Suprapubic skin (tissue), 4 donors: ENCODE measurements around the gene NEDD9. TPM values are rescaled to one million over a fixed set of nuclear protein-coding genes. Genes with fewer than 3 reads are reported as not detected.

Experiments
- DNase-seq, 2 donors: peaks; one replicate each; pipeline ENCODE4 v3.0.0-alpha.2; 2019; ENCODE audit warnings: low spot score in 2 of 2
- H3K27ac ChIP-seq: fragments of 200-600 bp; sonication (generic); one replicate; pipeline ENCODE4 v1.5.1; 2019
- H3K27me3 ChIP-seq: fragments of 200-600 bp; sonication (generic); one replicate; pipeline ENCODE4 v1.5.1; 2019
- H3K36me3 ChIP-seq: fragments of 200-600 bp; sonication (generic); one replicate; pipeline ENCODE4 v1.5.1; 2019
- H3K4me1 ChIP-seq: fragments of 200-600 bp; sonication (generic); one replicate; pipeline ENCODE4 v1.5.1; 2019
- H3K4me3 ChIP-seq: fragments of 200-600 bp; sonication (generic); one replicate; pipeline ENCODE4 v1.5.1; 2019; ENCODE audit warnings: mild to moderate bottlenecking
- H3K9me3 ChIP-seq: fragments of 200-600 bp; sonication (generic); one replicate; pipeline ENCODE4 v1.5.1; 2019
- EP300 ChIP-seq: sonication (generic); formaldehyde crosslinking; IDR thresholded peaks from one replicate; pipeline ENCODE4 v1.6.1; 2017; ENCODE audit warnings: antibody characterized with exemption
- POLR2A ChIP-seq, 2 donors: fragments of 450-650 bp; IDR thresholded peaks; one replicate each; pipeline ENCODE4 v1.6.1; 2017; ENCODE audit warnings: antibody characterized with exemption in 2 of 2, mild to moderate bottlenecking in 2 of 2, moderate library complexity in 2 of 2
- POLR2AphosphoS5 ChIP-seq, 3 donors: sonication (generic); formaldehyde crosslinking; IDR thresholded peaks; one replicate each; pipeline ENCODE4 v1.6.1; 2017; ENCODE audit warnings: antibody characterized with exemption in 3 of 3
- WGBS: methylation state at CpG from one replicate; pipeline ENCODE4 v1.1.5; 2018; 5-methylcytosine and 5-hydroxymethylcytosine counted together
- total RNA-seq, 4 donors: library from RNA; depleted of rRNA; stranded (reverse); fragments of >200 nt; gene quantifications; one replicate each; pipeline ENCODE4 v1.1.0, GENCODE V29; 2016
- TF ChIP-seq, protein P1 (sequence below), 2 donors: fragments of 200-600 bp in 1 of 2; fragments of 450-650 bp in 1 of 2; sonication (generic) in 1 of 2; IDR thresholded peaks; one replicate each; pipeline ENCODE4 v1.5.1; 2016 to 2019; ENCODE audit warnings: antibody characterized with exemption in 2 of 2, mild to moderate bottlenecking in 1 of 2, moderate library complexity in 1 of 2

The NEDD9 gene
- total RNA-seq, 4 donors from 2014 or later, result 18.3 to 29.8 (median 22.4) TPM

DNA sequence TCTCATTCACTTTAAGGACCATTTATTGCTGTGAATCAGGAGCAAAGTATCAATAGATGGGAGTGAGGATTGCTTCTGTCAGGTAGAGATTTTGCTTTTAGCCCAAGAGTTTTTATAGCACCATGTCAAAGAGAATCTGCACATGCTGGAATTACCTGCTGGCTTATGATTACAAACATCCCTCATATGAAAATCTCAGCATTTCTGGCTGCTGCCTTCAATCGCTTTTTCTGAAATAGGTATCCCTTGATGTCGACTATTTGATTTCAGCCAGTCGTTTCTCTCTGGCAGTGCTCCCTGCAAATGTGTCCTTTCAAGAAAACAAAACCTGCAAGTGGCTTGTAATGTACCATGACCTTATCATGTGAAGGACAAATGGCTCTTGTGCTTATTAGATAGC is 34.5 kb upstream of the NEDD9 start:
- no peak overlapping the region for H3K4me3 ChIP-seq
- H3K4me1 ChIP-seq, result peaks cover 18% of the 10 kb centered on the region
- TF ChIP-seq POLR2A (IDR thresholded peaks at IDR 0.05), result no peak
- no peak for TF ChIP-seq POLR2AphosphoS5 (IDR thresholded peaks at IDR 0.05)
- TF ChIP-seq, protein P1, sequence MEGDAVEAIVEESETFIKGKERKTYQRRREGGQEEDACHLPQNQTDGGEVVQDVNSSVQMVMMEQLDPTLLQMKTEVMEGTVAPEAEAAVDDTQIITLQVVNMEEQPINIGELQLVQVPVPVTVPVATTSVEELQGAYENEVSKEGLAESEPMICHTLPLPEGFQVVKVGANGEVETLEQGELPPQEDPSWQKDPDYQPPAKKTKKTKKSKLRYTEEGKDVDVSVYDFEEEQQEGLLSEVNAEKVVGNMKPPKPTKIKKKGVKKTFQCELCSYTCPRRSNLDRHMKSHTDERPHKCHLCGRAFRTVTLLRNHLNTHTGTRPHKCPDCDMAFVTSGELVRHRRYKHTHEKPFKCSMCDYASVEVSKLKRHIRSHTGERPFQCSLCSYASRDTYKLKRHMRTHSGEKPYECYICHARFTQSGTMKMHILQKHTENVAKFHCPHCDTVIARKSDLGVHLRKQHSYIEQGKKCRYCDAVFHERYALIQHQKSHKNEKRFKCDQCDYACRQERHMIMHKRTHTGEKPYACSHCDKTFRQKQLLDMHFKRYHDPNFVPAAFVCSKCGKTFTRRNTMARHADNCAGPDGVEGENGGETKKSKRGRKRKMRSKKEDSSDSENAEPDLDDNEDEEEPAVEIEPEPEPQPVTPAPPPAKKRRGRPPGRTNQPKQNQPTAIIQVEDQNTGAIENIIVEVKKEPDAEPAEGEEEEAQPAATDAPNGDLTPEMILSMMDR (IDR thresholded peaks at IDR 0.05), result no peak
- TF ChIP-seq EP300, result no peak
- no peak for DNase-seq
- H3K27ac ChIP-seq, result no peak overlapping the region
- H3K36me3 ChIP-seq, result no peaks in the 10 kb centered on the region
- H3K9me3 ChIP-seq, result no peaks in the 10 kb centered on the region
- WGBS, result 79% methylated on average over 3 of the region's 3 CpGs
- no peaks in the 10 kb centered on the region for H3K27me3 ChIP-seq

DNA sequence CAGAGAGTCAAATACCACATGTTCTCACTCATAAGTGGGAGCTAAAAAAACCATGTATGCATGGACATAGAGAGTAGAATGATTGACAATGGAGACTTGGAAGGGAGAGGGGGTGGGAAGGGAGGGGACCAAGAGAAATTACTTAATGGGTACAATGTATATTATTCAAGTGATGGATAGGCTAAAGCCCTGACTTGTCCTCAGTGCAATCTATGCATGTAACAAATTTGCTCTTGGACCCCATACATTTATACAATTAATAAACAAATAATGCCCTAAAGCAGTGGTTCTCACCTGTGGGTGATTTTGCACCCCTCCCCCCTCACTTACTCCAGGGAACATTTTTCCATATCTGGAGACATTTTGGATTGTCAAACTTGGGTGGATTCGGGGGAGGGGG is 33.5 kb upstream of the NEDD9 start:
- TF ChIP-seq, protein P1 (IDR thresholded peaks at IDR 0.05), result no peak
- TF ChIP-seq POLR2A (IDR thresholded peaks at IDR 0.05) (no peak), EP300 (no peak), POLR2AphosphoS5 (IDR thresholded peaks at IDR 0.05) (no peak)
- DNase-seq, result no peak
- Histone ChIP-seq H3K9me3 (no peaks in the 10 kb centered on the region), H3K4me1 (peaks cover 21% of the 10 kb centered on the region), H3K36me3 (no peaks in the 10 kb centered on the region), H3K27me3 (no peaks in the 10 kb centered on the region), H3K4me3 (no peak overlapping the region), H3K27ac (no peak overlapping the region)
- WGBS, result 87% methylated on average over 1 of the region's 1 CpG

DNA sequence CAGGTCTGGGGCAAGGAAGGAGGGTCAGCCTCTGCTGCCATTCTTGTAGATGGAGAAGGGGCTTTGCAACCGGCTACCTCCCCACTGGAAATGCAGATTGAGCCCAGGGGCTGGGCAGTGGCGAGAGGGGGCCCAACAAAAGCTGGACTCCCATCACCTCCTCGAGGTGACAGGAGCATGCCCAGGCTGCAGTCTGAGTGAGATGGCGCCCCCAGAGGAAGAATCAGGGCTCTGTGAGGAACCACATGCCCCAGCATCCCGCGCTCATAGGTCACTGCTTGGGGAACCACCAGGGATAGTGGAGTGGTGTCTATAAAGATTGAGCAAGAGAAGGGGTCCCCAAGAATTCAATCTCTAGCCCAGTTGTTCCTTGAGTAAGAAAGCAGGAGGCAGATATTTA is 31.6 kb upstream of the NEDD9 start:
- WGBS, result 96% methylated on average over 6 of the region's 6 CpGs
- TF ChIP-seq EP300 (no peak), POLR2A (IDR thresholded peaks at IDR 0.05) (no peak), POLR2AphosphoS5 (IDR thresholded peaks at IDR 0.05) (no peak)
- TF ChIP-seq, protein P1 (IDR thresholded peaks at IDR 0.05), result no peak
- no peak for DNase-seq

DNA sequence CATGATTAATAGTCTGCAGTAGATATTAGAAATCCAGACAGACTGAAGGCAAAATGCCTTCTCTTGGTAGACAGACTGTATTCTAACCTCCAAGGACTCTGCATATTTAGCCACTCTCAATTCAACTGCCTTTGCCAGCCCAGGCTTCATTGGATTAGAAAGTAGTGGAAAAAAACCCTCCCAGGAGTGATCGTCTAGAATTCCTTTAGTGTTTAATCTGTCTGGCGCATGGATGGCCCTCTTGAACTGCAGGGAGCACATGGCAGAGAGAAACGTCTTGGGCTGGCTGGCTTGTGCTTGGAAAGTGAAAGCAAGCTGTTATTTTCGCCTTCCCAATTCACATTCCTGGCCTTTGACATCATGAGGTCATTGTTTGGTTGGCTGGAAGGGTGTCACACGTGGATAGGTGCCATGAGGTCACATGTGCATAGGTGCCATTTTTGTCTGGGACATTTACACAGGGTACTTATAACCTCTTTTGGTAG is 30.9 kb upstream of the NEDD9 start:
- Histone ChIP-seq H3K4me3 (no peak overlapping the region), H3K27ac (peak overlapping the region; percentile 32), H3K36me3 (no peaks in the 10 kb centered on the region), H3K4me1 (peaks cover 24% of the 10 kb centered on the region), H3K9me3 (no peaks in the 10 kb centered on the region), H3K27me3 (no peaks in the 10 kb centered on the region)
- WGBS, result 29% methylated on average over 5 of the region's 5 CpGs
- no peak for TF ChIP-seq POLR2A (IDR thresholded peaks at IDR 0.05)
- TF ChIP-seq POLR2AphosphoS5 (IDR thresholded peaks at IDR 0.05), result peak in 2 of 3 donors; percentile 43 to 70
- DNase-seq, result no peak

More for the DNA sequence above, 31.6 kb upstream of the NEDD9 start:
- H3K36me3 ChIP-seq, result no peaks in the 10 kb centered on the region
- peaks cover 21% of the 10 kb centered on the region for H3K4me1 ChIP-seq
- H3K27me3 ChIP-seq, result no peaks in the 10 kb centered on the region
- H3K9me3 ChIP-seq, result no peaks in the 10 kb centered on the region
- no peak overlapping the region for H3K4me3 ChIP-seq
- no peak overlapping the region for H3K27ac ChIP-seq

DNA sequence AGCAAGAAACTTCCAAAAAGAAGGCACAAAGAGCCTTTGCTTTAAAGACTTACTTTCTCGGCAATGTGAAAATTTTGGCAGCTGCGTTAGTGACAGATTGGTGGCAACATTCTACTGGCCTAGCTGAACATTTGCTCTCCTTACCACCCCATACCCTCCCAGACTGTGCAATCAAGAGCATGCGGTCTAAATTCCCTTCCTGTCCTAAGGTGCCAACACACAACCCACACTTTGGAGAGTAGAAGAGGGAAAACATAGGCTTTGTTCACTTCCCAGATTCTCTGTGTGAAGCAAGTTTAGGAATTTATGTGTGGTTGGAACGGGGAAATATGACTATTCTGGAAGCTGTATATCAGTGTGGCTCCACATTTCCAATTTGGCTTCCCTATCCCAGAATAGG is 29.8 kb upstream of the NEDD9 start:
- Histone ChIP-seq H3K36me3 (no peaks in the 10 kb centered on the region), H3K27ac (no peak overlapping the region), H3K27me3 (no peaks in the 10 kb centered on the region), H3K9me3 (no peaks in the 10 kb centered on the region), H3K4me3 (no peak overlapping the region), H3K4me1 (peaks cover 24% of the 10 kb centered on the region)
- DNase-seq, result no peak
- WGBS, result 62% methylated on average over 4 of the region's 4 CpGs
- no peak for TF ChIP-seq POLR2AphosphoS5 (IDR thresholded peaks at IDR 0.05)
- TF ChIP-seq EP300, result no peak
- TF ChIP-seq, protein P1 (IDR thresholded peaks at IDR 0.05), result no peak
- TF ChIP-seq POLR2A (IDR thresholded peaks at IDR 0.05), result no peak
